ENCODE data around the gene SUPT3H.

The SUPT3H gene

DNA sequence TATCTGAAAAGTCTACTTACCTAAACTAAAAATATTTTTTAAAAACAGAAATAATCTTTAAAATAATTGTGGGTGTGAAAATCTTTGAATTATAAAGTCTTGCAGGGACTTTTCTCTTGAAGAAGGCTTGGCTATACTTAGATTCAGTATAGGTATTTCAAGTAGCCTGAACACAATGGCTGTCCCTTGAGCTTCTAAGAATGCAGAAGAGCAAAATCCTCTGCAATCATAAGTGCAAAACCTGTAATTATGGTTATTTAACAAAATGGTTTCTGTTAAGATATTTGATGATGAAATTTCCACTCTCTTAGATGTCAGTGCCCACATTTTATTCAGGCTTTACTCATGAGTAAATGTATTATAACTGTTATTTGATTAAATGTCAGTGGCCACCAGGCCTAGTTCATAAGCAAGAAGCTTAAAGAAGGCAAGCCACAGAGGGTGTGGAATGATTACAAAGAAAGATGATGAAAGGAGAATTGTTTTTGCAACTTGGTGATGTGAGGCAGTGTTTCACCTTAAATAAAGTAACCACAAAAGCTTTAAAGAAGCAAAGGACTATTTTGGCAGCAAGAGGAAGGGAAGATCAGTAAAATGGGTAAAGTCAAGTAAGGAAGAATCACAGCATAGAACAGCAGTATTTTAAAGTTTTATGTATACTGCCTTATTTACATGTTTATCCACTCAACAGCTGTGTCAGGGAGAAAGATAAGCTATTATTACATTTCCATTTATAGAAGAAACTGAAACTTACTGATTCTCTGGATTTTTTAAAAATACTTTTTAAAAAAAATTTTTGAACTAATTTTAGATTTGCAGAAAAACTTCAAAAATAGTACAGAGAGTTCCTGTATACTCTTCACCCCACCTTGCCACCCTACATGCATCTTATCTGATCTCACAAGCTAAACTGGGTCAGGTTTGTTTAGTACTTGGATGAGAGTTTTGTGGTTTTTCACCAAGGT is 400.8 kb downstream of the SUPT3H start:
- H3K4me3 ChIP-seq (ENCODE audit: low read depth, low read length): no peak overlapping the region
- TF ChIP-seq, protein P1, sequence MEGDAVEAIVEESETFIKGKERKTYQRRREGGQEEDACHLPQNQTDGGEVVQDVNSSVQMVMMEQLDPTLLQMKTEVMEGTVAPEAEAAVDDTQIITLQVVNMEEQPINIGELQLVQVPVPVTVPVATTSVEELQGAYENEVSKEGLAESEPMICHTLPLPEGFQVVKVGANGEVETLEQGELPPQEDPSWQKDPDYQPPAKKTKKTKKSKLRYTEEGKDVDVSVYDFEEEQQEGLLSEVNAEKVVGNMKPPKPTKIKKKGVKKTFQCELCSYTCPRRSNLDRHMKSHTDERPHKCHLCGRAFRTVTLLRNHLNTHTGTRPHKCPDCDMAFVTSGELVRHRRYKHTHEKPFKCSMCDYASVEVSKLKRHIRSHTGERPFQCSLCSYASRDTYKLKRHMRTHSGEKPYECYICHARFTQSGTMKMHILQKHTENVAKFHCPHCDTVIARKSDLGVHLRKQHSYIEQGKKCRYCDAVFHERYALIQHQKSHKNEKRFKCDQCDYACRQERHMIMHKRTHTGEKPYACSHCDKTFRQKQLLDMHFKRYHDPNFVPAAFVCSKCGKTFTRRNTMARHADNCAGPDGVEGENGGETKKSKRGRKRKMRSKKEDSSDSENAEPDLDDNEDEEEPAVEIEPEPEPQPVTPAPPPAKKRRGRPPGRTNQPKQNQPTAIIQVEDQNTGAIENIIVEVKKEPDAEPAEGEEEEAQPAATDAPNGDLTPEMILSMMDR (IDR thresholded peaks at IDR 0.05; ENCODE audit: insufficient read depth, low read depth, low read length, missing control alignments): no peak
- peak; percentile 60 for DNase-seq (ENCODE audit: low read depth)

- no peak overlapping the region for H3K4me3 ChIP-seq (ENCODE audit: low read depth, low read length)
- no peak for DNase-seq (ENCODE audit: low read depth)
- TF ChIP-seq, protein P1 (IDR thresholded peaks at IDR 0.05; ENCODE audit: insufficient read depth, low read depth, low read length, missing control alignments): no peak
These were observed 403.2 kb downstream of the SUPT3H start for GRCh38 chr6:44974511-44974910.

DNA sequence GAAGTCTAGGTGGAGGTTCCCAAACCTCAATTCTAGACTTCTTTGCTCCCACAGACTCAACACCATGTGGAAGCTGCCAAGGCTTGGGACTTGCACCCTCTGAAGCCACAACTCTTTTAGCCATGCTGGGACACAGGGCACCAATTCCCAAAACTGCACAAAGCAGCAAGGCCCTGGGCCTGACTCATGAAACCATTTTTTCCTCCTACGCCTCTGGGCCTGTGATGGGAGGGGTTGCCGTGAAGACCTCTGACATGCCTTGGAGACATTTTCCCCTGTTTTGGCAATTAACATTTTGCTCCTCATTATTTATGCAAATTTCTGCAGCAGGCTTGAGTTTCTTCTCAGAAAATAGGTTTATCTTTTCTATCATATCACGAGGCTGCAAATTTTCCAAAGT is 405.0 kb downstream of the SUPT3H start:
- no peak overlapping the region for H3K4me3 ChIP-seq (ENCODE audit: low read depth, low read length)
- TF ChIP-seq, protein P1 (IDR thresholded peaks at IDR 0.05; ENCODE audit: insufficient read depth, low read depth, low read length, missing control alignments): no peak
- no peak for DNase-seq (ENCODE audit: low read depth)

GRCh38 chr6:44969446-44970185 is 408.1 kb downstream of the SUPT3H start:
- TF ChIP-seq, protein P1 (IDR thresholded peaks at IDR 0.05; ENCODE audit: insufficient read depth, low read depth, low read length, missing control alignments): no peak
- H3K4me3 ChIP-seq (ENCODE audit: low read depth, low read length): no peak overlapping the region
- no peak for DNase-seq (ENCODE audit: low read depth)

GRCh38 chr6:44967481-44967880 is 410.3 kb downstream of the SUPT3H start:
- H3K4me3 ChIP-seq (ENCODE audit: low read depth, low read length): no peak overlapping the region
- DNase-seq (ENCODE audit: low read depth): no peak
- TF ChIP-seq, protein P1 (IDR thresholded peaks at IDR 0.05; ENCODE audit: insufficient read depth, low read depth, low read length, missing control alignments): no peak

- TF ChIP-seq, protein P1 (IDR thresholded peaks at IDR 0.05; ENCODE audit: insufficient read depth, low read depth, low read length, missing control alignments): no peak
- DNase-seq (ENCODE audit: low read depth): no peak
- no peak overlapping the region for H3K4me3 ChIP-seq (ENCODE audit: low read depth, low read length)
These were observed 411.2 kb downstream of the SUPT3H start for GRCh38 chr6:44966449-44967092.
